Transverse colon (tissue), 4 donors: Measurements from ENCODE around the gene ATG2A. TPM values are rescaled to one million over a fixed set of nuclear protein-coding genes. Genes with fewer than 3 reads are reported as not detected.

Experiments used
- DNase-seq: peaks from one replicate; pipeline ENCODE4 v3.0.0-alpha.2; 2019
- H3K27ac ChIP-seq, 4 donors: fragments of 200-600 bp; sonication (generic); 2 replicates each; pipeline ENCODE4 v1.5.1; 2016 to 2018; ENCODE audit warnings: inconsistent platforms in 4 of 4
- H3K27me3 ChIP-seq: fragments of 200-600 bp; sonication (generic); 2 replicates; pipeline ENCODE4 v1.5.1; 2017; ENCODE audit warnings: inconsistent platforms
- H3K36me3 ChIP-seq, 4 donors: fragments of 200-600 bp; sonication (generic); 2 replicates each; pipeline ENCODE4 v1.5.1; 2017 to 2019; ENCODE audit warnings: inconsistent platforms in 4 of 4
- H3K4me1 ChIP-seq, 4 donors: fragments of 200-600 bp; sonication (generic); 2 replicates each; pipeline ENCODE4 v1.5.1; 2017 to 2020; ENCODE audit warnings: inconsistent platforms in 4 of 4
- H3K4me3 ChIP-seq, 4 donors: fragments of 200-600 bp; sonication (generic); 1 replicate in 1 of 4; 2 replicates in 3 of 4; pipeline versions ENCODE4 v1.5.1 to v1.6.1; 2017 to 2019; ENCODE audit warnings: inconsistent platforms in 4 of 4
- H3K9me3 ChIP-seq, 2 donors: fragments of 200-600 bp; sonication (generic); 2 replicates each; pipeline ENCODE4 v1.5.1; 2017 to 2019; ENCODE audit warnings: inconsistent platforms in 2 of 2
- CTCF ChIP-seq, 5 experiments: fragments of 200-600 bp in 3 of 5; fragments of 450-650 bp in 2 of 5; sonication (generic) in 3 of 5; IDR thresholded peaks; 1 replicate in 2 of 5; 2 replicates in 3 of 5; pipeline ENCODE4 v1.5.1; 2016 to 2017; ENCODE audit warnings: antibody characterized with exemption in 5 of 5, inconsistent platforms in 3 of 5, mild to moderate bottlenecking in 2 of 5, moderate library complexity in 1 of 5
- EP300 ChIP-seq: sonication (generic); formaldehyde crosslinking; IDR thresholded peaks from one replicate; pipeline ENCODE4 v1.6.1; 2017; ENCODE audit warnings: antibody characterized with exemption, low read depth
- POLR2A ChIP-seq: fragments of 450-650 bp; IDR thresholded peaks from one replicate; pipeline ENCODE4 v1.6.1; 2016; ENCODE audit warnings: antibody characterized with exemption, mild to moderate bottlenecking, moderate library complexity
- POLR2AphosphoS5 ChIP-seq, 3 donors: sonication (generic); formaldehyde crosslinking; IDR thresholded peaks; one replicate each; pipeline ENCODE4 v1.6.1; 2016; ENCODE audit warnings: antibody characterized with exemption in 3 of 3
- WGBS, 2 donors: methylation state at CpG; one replicate each; pipeline ENCODE4 v1.1.5; 2018; ENCODE audit warnings: low coverage in 1 of 2; 5-methylcytosine and 5-hydroxymethylcytosine counted together
- in situ Hi-C, 4 donors: fragments of 200-750 bp; cut with MboI; loops; one replicate each; pipeline versions ENCODE4 v1.15.0 to v1.15.1; 2017; ENCODE audit warnings: low sequenced_read_pairs in 3 of 4, low pct_ligation_motif_present in 1 of 4, low pct_unique_long_range_greater_than_20kb in 1 of 4
- intact Hi-C: fragments of 100-400 bp; cut with DNase I; formaldehyde crosslinking; loops from one replicate; pipeline ENCODE4 v1.15.1; 2023; ENCODE audit warnings: low total_unique reads
- total RNA-seq, 4 donors: library from RNA; depleted of rRNA; stranded (reverse); fragments of >200 nt; gene quantifications; one replicate each; pipeline ENCODE4 v1.1.0, GENCODE V29; 2016

The ATG2A gene
- total RNA-seq, 4 donors from 2014 or later: 30.1 to 82.3 (median 46.4) TPM

GRCh38 chr11:64885367-64886286, 31.4 kb downstream of the ATG2A start:
- Histone ChIP-seq H3K27ac (peak overlapping the region; percentile 27 to 71 (median 48)), H3K9me3 (no peaks in the 10 kb centered on the region), H3K27me3 (no peaks in the 10 kb centered on the region), H3K4me3 (no peak overlapping the region), H3K36me3 (peaks cover 0 to under 1% (median 0%) of the 10 kb centered on the region in 4 donors), H3K4me1 (peaks cover 9 to 41% (median 13%) of the 10 kb centered on the region in 4 donors)
- TF ChIP-seq POLR2AphosphoS5 (IDR thresholded peaks at IDR 0.05) (peak in 1 of 3 donors; percentile 75), POLR2A (no peak), CTCF (IDR thresholded peaks at IDR 0.05) (no peak)
- no peak for DNase-seq
- in situ Hi-C loops (no loop called here), intact Hi-C loops (no loop called here)
- 70 to 74% methylated on average over 13 to 15 of the region's 15 CpGs for WGBS, 2 donors

GRCh38 chr11:64884019-64884418, 33.0 kb downstream of the ATG2A start:
- 89% methylated on average over 8 of the region's 8 CpGs; no CpG with 5 or more reads in 1 of the 2 donors for WGBS, 2 donors

GRCh38 chr11:64883575-64883974, 33.4 kb downstream of the ATG2A start:
- Histone ChIP-seq H3K36me3 (no peaks in the 10 kb centered on the region), H3K4me3 (no peak overlapping the region), H3K9me3 (no peaks in the 10 kb centered on the region), H3K27me3 (no peaks in the 10 kb centered on the region), H3K27ac (no peak overlapping the region), H3K4me1 (peaks cover 15 to 48% (median 18%) of the 10 kb centered on the region in 4 donors)
- in situ Hi-C loops: loop anchor here in 1 of 4 donors (5.0 kb wide), 1 partner anchor 36 kb away; no protein-coding TSS in a partner anchor
- intact Hi-C loops: no loop called here
- no peak for TF ChIP-seq POLR2A
- TF ChIP-seq POLR2AphosphoS5 (IDR thresholded peaks at IDR 0.05): no peak
- TF ChIP-seq CTCF (IDR thresholded peaks at IDR 0.05): no peak
- TF ChIP-seq EP300: no peak
- no peak for DNase-seq
- WGBS, 2 donors: 86% methylated on average over 5 of the region's 5 CpGs; no CpG with 5 or more reads in 1 of the 2 donors

More at GRCh38 chr11:64884019-64884418, 33.0 kb downstream of the ATG2A start:
- TF ChIP-seq POLR2A (no peak), EP300 (no peak), POLR2AphosphoS5 (IDR thresholded peaks at IDR 0.05) (no peak), CTCF (IDR thresholded peaks at IDR 0.05) (no peak)
- intact Hi-C loops: no loop called here
- no peaks in the 10 kb centered on the region for H3K9me3 ChIP-seq
- H3K27me3 ChIP-seq: no peaks in the 10 kb centered on the region
- H3K36me3 ChIP-seq: no peaks in the 10 kb centered on the region
- H3K27ac ChIP-seq: no peak overlapping the region
- in situ Hi-C loops: loop anchor here in 1 of 4 donors (5.0 kb wide), 1 partner anchor 37 kb away; no protein-coding TSS in a partner anchor
- H3K4me1 ChIP-seq: peaks cover 15 to 50% (median 20%) of the 10 kb centered on the region in 4 donors
- no peak for DNase-seq
- no peak overlapping the region for H3K4me3 ChIP-seq

- Histone ChIP-seq H3K4me1 (peaks cover 6 to 38% (median 12%) of the 10 kb centered on the region in 4 donors), H3K27me3 (no peaks in the 10 kb centered on the region), H3K36me3 (no peaks in the 10 kb centered on the region), H3K4me3 (no peak overlapping the region), H3K27ac (peak overlapping the region in 1 of 4 donors; percentile 98), H3K9me3 (no peaks in the 10 kb centered on the region)
- TF ChIP-seq POLR2AphosphoS5 (IDR thresholded peaks at IDR 0.05): no peak
- no peak for TF ChIP-seq CTCF (IDR thresholded peaks at IDR 0.05)
- TF ChIP-seq POLR2A: no peak
- no peak for TF ChIP-seq EP300
- 83 to 90% methylated on average over 4 to 5 of the region's 5 CpGs for WGBS, 2 donors
- DNase-seq: no peak
- in situ Hi-C loops (loop anchor here in 1 of 4 donors (5.0 kb wide), 1 partner anchor 35 kb away; no protein-coding TSS in a partner anchor), intact Hi-C loops (no loop called here)
Measured at GRCh38 chr11:64882243-64882642, 34.8 kb downstream of the ATG2A start.
